H1 (cell line): ENCODE results near the gene MIDN. TPM values are rescaled to one million over a fixed set of nuclear protein-coding genes. Genes with fewer than 3 reads are reported as not detected.
A peak's percentile ranks its signal among the peaks of the same experiment; 100 is the strongest.

Source experiments
- CTCF ChIA-PET: fragments of 300-600 bp; sonication (Branson Sonifier 250); formaldehyde crosslinking; loops from one replicate; lab custom pipeline; 2021; ENCODE audit not compliant: partially characterized antibody; lab: Charles Lee
- POLR2A ChIA-PET: fragments of 300-600 bp; sonication (Branson Sonifier 250); formaldehyde crosslinking; loops from one replicate; lab custom pipeline; 2021; ENCODE audit warnings: inconsistent platforms; ENCODE audit not compliant: partially characterized antibody; lab: Charles Lee
- DNase-seq, 2 experiments: peaks; one replicate each; pipeline versions ENCODE4 v3.0.0 to v3.0.0-alpha.2; 2010 to 2022; ENCODE audit warnings: low spot score in 2 of 2, low read depth in 1 of 2, mixed read lengths in 1 of 2
- FAIRE-seq: peaks from 2 replicates; lab custom pipeline; 2011; peaks lifted over from hg19 to GRCh38; lab: Jason Lieb, UNC
- H2AFZ ChIP-seq: 2 replicates; pipeline ENCODE4 v1.8.1; 2012; ENCODE audit warnings: low read length, inconsistent platforms
- H2AK5ac ChIP-seq: 2 replicates; pipeline ENCODE4 v1.6.1; 2013; ENCODE audit warnings: low read depth, low read length
- H2BK120ac ChIP-seq: replicated peaks from 2 replicates; pipeline ENCODE3; 2013; ENCODE audit warnings: low read depth, low read length, inconsistent platforms
- H2BK12ac ChIP-seq: 2 replicates; pipeline ENCODE4 v1.6.1; 2013; ENCODE audit warnings: low read depth, low read length
- H2BK15ac ChIP-seq: 2 replicates; pipeline ENCODE4 v1.6.1; 2013; ENCODE audit warnings: low read length
- H2BK20ac ChIP-seq: 2 replicates; pipeline ENCODE4 v1.6.1; 2013; ENCODE audit warnings: low read length
- H2BK5ac ChIP-seq: 2 replicates; pipeline ENCODE4 v1.6.1; 2013; ENCODE audit warnings: low read depth, low read length
- H3K14ac ChIP-seq: 2 replicates; pipeline ENCODE4 v1.6.1; 2013; ENCODE audit warnings: inconsistent platforms; ENCODE audit not compliant: insufficient read length
- H3K18ac ChIP-seq: 2 replicates; pipeline ENCODE4 v1.6.1; 2013; ENCODE audit warnings: low read length; ENCODE audit errors: extremely low read depth
- H3K23ac ChIP-seq: 2 replicates; pipeline ENCODE4 v1.6.1; 2013; ENCODE audit warnings: inconsistent platforms; ENCODE audit not compliant: insufficient read length
- H3K23me2 ChIP-seq: 2 replicates; pipeline ENCODE4 v1.6.1; 2013; ENCODE audit warnings: low read depth, low read length
- H3K27ac ChIP-seq: 2 replicates; pipeline ENCODE4 v1.6.1; 2011; ENCODE audit warnings: low read depth, low read length, inconsistent platforms
- H3K27me3 ChIP-seq, 4 experiments: replicated peaks in 1 of 4; 1 replicate in 1 of 4; 2 replicates in 3 of 4; pipeline versions ENCODE4 v1.6.1 to v1.8.1; 2011 to 2013; ENCODE audit warnings: low read length in 3 of 4, mild to moderate bottlenecking in 3 of 4, inconsistent platforms in 2 of 4, mixed read lengths in 2 of 4, moderate library complexity in 1 of 4; ENCODE audit not compliant: control insufficient read depth in 3 of 4, insufficient read depth in 3 of 4; ENCODE audit errors: extremely low read depth in 1 of 4
- H3K36me3 ChIP-seq, 4 experiments: 2 replicates each; pipeline versions ENCODE4 v1.6.1 to v1.8.1; 2011 to 2013; ENCODE audit warnings: mild to moderate bottlenecking in 4 of 4, low read length in 3 of 4, moderate library complexity in 2 of 4, control low read depth in 1 of 4, inconsistent platforms in 1 of 4; ENCODE audit not compliant: insufficient read depth in 4 of 4, control insufficient read depth in 2 of 4
- H3K4ac ChIP-seq: replicated peaks from 2 replicates; pipeline ENCODE3; 2013; ENCODE audit warnings: low read length, low read depth, mixed read lengths, inconsistent platforms; ENCODE audit not compliant: insufficient read length
- H3K4me1 ChIP-seq, 4 experiments: replicated peaks in 1 of 4; 1 replicate in 1 of 4; 2 replicates in 3 of 4; pipeline versions ENCODE4 v1.6.1 to v1.8.1; 2011 to 2013; ENCODE audit warnings: low read length in 3 of 4, inconsistent platforms in 2 of 4, mixed read lengths in 1 of 4; ENCODE audit not compliant: insufficient read depth in 4 of 4, control insufficient read depth in 3 of 4
- H3K4me2 ChIP-seq, 2 experiments: 2 replicates each; pipeline versions ENCODE4 v1.6.1 to v1.8.1; 2011 to 2013; ENCODE audit warnings: low read depth in 2 of 2, low read length in 2 of 2, control low read depth in 1 of 2, inconsistent platforms in 1 of 2, mild to moderate bottlenecking in 1 of 2; ENCODE audit not compliant: insufficient read depth in 1 of 2
- H3K4me3 ChIP-seq, 4 experiments: fragments of 200-600, 300-600 bp in 1 of 4; sonication (generic), shearing (Covaris generic), sonication (Bioruptor Twin) in 1 of 4; 2 replicates each; pipeline versions ENCODE4 v1.5.1 to v1.8.1; 2011 to 2016; ENCODE audit warnings: low read length in 4 of 4, low read depth in 3 of 4, control low read depth in 2 of 4, inconsistent platforms in 2 of 4, mild to moderate bottlenecking in 2 of 4, mixed read lengths in 1 of 4, moderate library complexity in 1 of 4; ENCODE audit not compliant: insufficient read depth in 2 of 4; ENCODE audit errors: extremely low read depth in 1 of 4
- H3K56ac ChIP-seq: replicated peaks from 2 replicates; pipeline ENCODE3; 2013; ENCODE audit warnings: low read depth, mild to moderate bottlenecking, mixed read lengths, low read length, inconsistent platforms; ENCODE audit not compliant: insufficient read length
- H3K79me1 ChIP-seq: 2 replicates; pipeline ENCODE4 v1.6.1; 2013; ENCODE audit warnings: low read depth, low read length, control low read depth
- H3K79me2 ChIP-seq, 2 experiments: 2 replicates each; pipeline versions ENCODE4 v1.6.1 to v1.8.1; 2012 to 2013; ENCODE audit warnings: low read length in 2 of 2, mild to moderate bottlenecking in 2 of 2, inconsistent platforms in 1 of 2; ENCODE audit not compliant: insufficient read depth in 2 of 2, control insufficient read depth in 1 of 2
- H3K9ac ChIP-seq, 4 experiments: replicated peaks in 1 of 4; 1 replicate in 1 of 4; 2 replicates in 3 of 4; pipeline versions ENCODE4 v1.6.1 to v1.8.1; 2011 to 2013; ENCODE audit warnings: low read depth in 3 of 4, low read length in 3 of 4, control low read depth in 2 of 4, mild to moderate bottlenecking in 2 of 4, moderate library complexity in 2 of 4, inconsistent platforms in 1 of 4; ENCODE audit errors: extremely low read depth in 1 of 4
- H3K9me3 ChIP-seq, 2 experiments: 2 replicates each; pipeline versions ENCODE4 v1.6.1 to v1.8.1; 2012 to 2013; ENCODE audit warnings: mild to moderate bottlenecking in 2 of 2, moderate library complexity in 2 of 2, control low read depth in 1 of 2, inconsistent platforms in 1 of 2, low read depth in 1 of 2, low read length in 1 of 2, mixed read lengths in 1 of 2; ENCODE audit not compliant: insufficient read depth in 2 of 2
- H4K20me1 ChIP-seq, 2 experiments: replicated peaks in 1 of 2; 2 replicates each; pipeline versions ENCODE3 to v1.8.1; 2011 to 2013; ENCODE audit warnings: inconsistent platforms in 2 of 2, low read length in 2 of 2, mild to moderate bottlenecking in 1 of 2; ENCODE audit not compliant: insufficient read depth in 2 of 2, control insufficient read depth in 1 of 2
- H4K5ac ChIP-seq: 2 replicates; pipeline ENCODE4 v1.6.1; 2013; ENCODE audit warnings: low read length, low read depth, mixed read lengths, inconsistent platforms; ENCODE audit not compliant: insufficient read length
- H4K8ac ChIP-seq: 2 replicates; pipeline ENCODE4 v1.8.0; 2013; ENCODE audit warnings: mild to moderate bottlenecking, moderate library complexity, low read length, inconsistent platforms; ENCODE audit not compliant: insufficient read depth; ENCODE audit errors: extremely low read depth
- H4K91ac ChIP-seq: replicated peaks from 2 replicates; pipeline ENCODE3; 2013; ENCODE audit warnings: low read length, mixed read lengths, inconsistent platforms; ENCODE audit not compliant: insufficient read length
- CBX5 ChIP-seq: fragments of 300-800, 300-1000 bp; sonication (generic); IDR thresholded peaks from 2 replicates; pipeline ENCODE4 v1.7.1; 2016; ENCODE audit warnings: antibody characterized with exemption, low read length, low read depth
- CHD1 ChIP-seq: IDR thresholded peaks from 2 replicates; pipeline ENCODE4 v1.6.1; 2012; ENCODE audit warnings: low read depth, low read length, improper control_type of control experiment
- KDM5A ChIP-seq: fragments of 200-600 bp; IDR thresholded peaks from 2 replicates; pipeline ENCODE4 v1.7.1; 2012; ENCODE audit warnings: mild to moderate bottlenecking, low read length, inconsistent platforms, mixed read lengths
- NRF1 ChIP-seq: IDR thresholded peaks from 2 replicates; pipeline ENCODE4 v1.6.1; 2011; ENCODE audit warnings: mild to moderate bottlenecking, low read depth, low read length, improper control_type of control experiment
- RBBP5 ChIP-seq: IDR thresholded peaks from 2 replicates; pipeline ENCODE4 v1.7.1; 2012; ENCODE audit warnings: low read depth, mild to moderate bottlenecking, inconsistent platforms, low read length, moderate library complexity, borderline replicate concordance
- RNF2 ChIP-seq: fragments of 200-900, 300-1000 bp; sonication (generic); IDR thresholded peaks from 2 replicates; pipeline ENCODE4 v1.7.1; 2016; ENCODE audit warnings: borderline replicate concordance, low read depth, mild to moderate bottlenecking, antibody characterized with exemption, low read length; ENCODE audit not compliant: poor library complexity, severe bottlenecking; ENCODE audit errors: missing control alignments
- SUZ12 ChIP-seq: fragments of 200-600 bp; sonication (generic); IDR thresholded peaks from 2 replicates; pipeline ENCODE4 v1.6.1; 2012; ENCODE audit warnings: mild to moderate bottlenecking, inconsistent platforms, low read length, moderate library complexity, mixed read lengths
- TAF7 ChIP-seq: optimal IDR thresholded peaks from 2 replicates; pipeline ENCODE3; 2011; ENCODE audit warnings: low read depth, mild to moderate bottlenecking, inconsistent platforms, low read length, moderate library complexity, borderline replicate concordance
- TEAD4 ChIP-seq: IDR thresholded peaks from 2 replicates; pipeline ENCODE4 v1.6.1; 2012; ENCODE audit warnings: low read depth, low read length, inconsistent platforms, mixed read lengths
- WGBS, 2 experiments: shearing (Covaris generic) in 1 of 2; methylation state at CpG; one replicate each; pipeline versions ENCODE4 v1.1.6 to v1.1.7; 2013 to 2015; ENCODE audit warnings: low lambda C conversion rate in 2 of 2, mixed read lengths in 2 of 2, inconsistent platforms in 1 of 2, low coverage in 1 of 2, missing lambda C conversion rate in 1 of 2; ENCODE audit not compliant: insufficient replicate concordance in 2 of 2, insufficient coverage in 1 of 2, insufficient read length in 1 of 2; ENCODE audit errors: extremely low coverage in 1 of 2, missing lambda C conversion rate in 1 of 2; 5-methylcytosine and 5-hydroxymethylcytosine counted together
- polyA plus RNA-seq, 7 experiments: library from polyadenylated mRNA; depleted of rRNA in 3 of 7; stranded (reverse) in 5 of 7; unstranded in 2 of 7; fragments of >200 nt in 5 of 7; fragments of 200-250 nt in 2 of 7; gene quantifications; 1 replicate in 5 of 7; 2 replicates in 1 of 7; 4 replicates in 1 of 7; pipeline versions ENCODE4 v1.2.1 to v1.2.3, GENCODE V29; 2011 to 2013; ENCODE audit warnings: missing spikeins in 2 of 7, mixed read lengths in 2 of 7
- total RNA-seq: library from RNA; stranded (reverse); fragmentation: NEBNext Ultra II Directional; extraction: Animal tissue kit (Norgen Biotek cat#: 25700); gene quantifications from 2 replicates; pipeline ENCODE4 v1.2.1, GENCODE V29; 2021

MIDN gene
- total and polyA plus RNA-seq, 2 of the 8 experiments (the other 6 are each of a cell fraction or from before 2014, with no cell fraction given) = 39.8 to 159 TPM

DNA sequence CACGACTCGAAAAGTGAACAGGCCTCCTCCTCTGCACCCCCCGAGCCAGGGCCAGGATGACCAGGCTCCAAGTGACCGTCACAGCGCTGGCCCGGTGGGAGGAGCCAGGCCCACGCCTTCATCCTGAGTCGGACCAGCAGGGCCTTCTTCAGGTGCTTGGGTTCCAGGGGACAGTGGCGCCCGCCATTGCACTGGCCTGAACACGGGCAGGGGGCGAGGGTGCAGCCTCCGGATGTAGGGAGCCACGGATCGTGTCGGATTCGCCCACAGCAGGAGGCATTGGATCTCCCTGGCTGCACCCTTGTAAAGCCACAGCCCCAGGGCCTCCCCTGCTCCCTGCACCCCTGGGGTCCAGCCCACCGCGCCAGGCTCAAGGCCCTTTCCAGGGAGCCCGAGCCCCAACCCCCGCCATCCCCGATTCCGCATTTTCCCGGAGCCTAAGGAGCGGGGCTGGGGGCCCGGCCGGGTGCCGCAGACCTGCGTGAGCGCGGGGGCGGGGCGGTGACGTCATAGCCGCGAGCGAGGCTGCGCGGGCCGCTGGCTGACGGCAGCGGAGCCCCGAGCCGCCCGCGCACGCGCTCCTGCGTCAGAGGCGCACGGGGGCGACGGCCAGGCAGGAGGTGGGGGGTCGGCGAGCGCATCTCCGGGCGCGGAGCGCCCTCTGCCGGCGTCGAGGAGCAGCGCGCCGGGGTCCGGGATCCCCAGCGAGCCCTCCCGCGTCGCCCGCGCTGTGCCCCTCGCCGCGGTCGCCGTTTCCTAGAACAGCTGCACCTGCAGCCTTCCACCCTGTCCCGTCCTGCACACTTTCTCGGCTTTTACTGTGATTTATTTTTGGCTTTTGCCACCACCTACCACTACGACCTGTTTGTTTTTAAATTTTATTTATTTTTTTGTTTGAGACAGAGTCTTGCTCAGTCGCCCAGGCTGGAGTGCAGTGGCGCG is 8.3 kb upstream of the MIDN start:
- Histone ChIP-seq H4K8ac (peak overlapping the region; percentile 92), H3K23me2 (peaks cover 15% of the 10 kb centered on the region; the same call in 1 of the 2 replicates), H4K91ac (peak overlapping the region; percentile 80), H3K79me1 (peaks cover 9% of the 10 kb centered on the region), H2AFZ (peak overlapping the region; percentile 14; the same call in 1 of the 2 replicates), H4K20me1 (peaks cover 0 to 15% of the 10 kb centered on the region in 2 experiments), H3K4me3 (peak overlapping the region; percentile 33 to 59 (median 44)), H3K27ac (no peak overlapping the region), H4K5ac (peak overlapping the region; percentile 68), H3K23ac (no peak overlapping the region), H2BK5ac (no peak overlapping the region; the same call in 1 of the 2 replicates), H3K4me1 (peaks cover 0 to 23% (median 13%) of the 10 kb centered on the region in 4 experiments; a peak in 5 of 7 replicates), H2BK20ac (no peak overlapping the region), H3K9ac (peak overlapping the region; percentile 45 to 58 (median 46); a peak in 4 of 7 replicates), H3K27me3 (no peaks in the 10 kb centered on the region), H3K79me2 (peaks cover 0 to 7% of the 10 kb centered on the region in 2 experiments; a peak in 1 of 4 replicates), H3K4ac (peak overlapping the region; percentile 81), H3K9me3 (no peaks in the 10 kb centered on the region), H2AK5ac (no peak overlapping the region), H3K56ac (no peak overlapping the region), H3K14ac (no peak overlapping the region), H3K18ac (peak overlapping the region; percentile 48), H3K4me2 (peak overlapping the region; percentile 57 to 79), H3K36me3 (peaks cover 0 to 7% (median 0%) of the 10 kb centered on the region in 4 experiments; a peak in 2 of 8 replicates), H2BK12ac (peak overlapping the region; percentile 27; the same call in 1 of the 2 replicates), H2BK15ac (no peak overlapping the region), H2BK120ac (peak overlapping the region; percentile 71)
- 8% methylated on average over 68 of the region's 84 CpGs; no CpG with 5 or more reads in 1 of the 2 experiments for WGBS, 2 experiments
- ChIA-PET CTCF (interaction anchor here (0.6 to 7.7 kb wide), 14 partner anchors 10 to 269 kb away, joined by 3 to 212 read pairs (median 3); partner anchors contain the start of gene CIRBP), POLR2A (interaction anchor here (0.7 to 10.1 kb wide), 10 partner anchors 10 to 214 kb away, joined by 3 to 355 read pairs (median 6); partner anchors contain the start of genes CIRBP, CNN2 and GPX4)
- peak in 1 of 2 experiments; percentile 95 for DNase-seq
- FAIRE-seq = no peak
- TF ChIP-seq CHD1 = no peak
- peak; percentile 77 for TF ChIP-seq TAF7
- TF ChIP-seq RNF2 = no peak
- TF ChIP-seq KDM5A = no peak
- no peak for TF ChIP-seq CBX5
- no peak for TF ChIP-seq SUZ12
- TF ChIP-seq RBBP5 = no peak
- TF ChIP-seq TEAD4 = no peak
- TF ChIP-seq NRF1 = peak; percentile 76
